Esophagus (tissue), 2 donors: Measurements from ENCODE around the gene RAP1GAP2. TPM values are rescaled to one million over a fixed set of nuclear protein-coding genes. Genes with fewer than 3 reads are reported as not detected.

Experiments used
- H3K27ac ChIP-seq, 2 donors: one replicate each; pipeline ENCODE4 v1.5.1; 2013; ENCODE audit warnings: low read depth in 2 of 2, mild to moderate bottlenecking in 2 of 2, inconsistent platforms in 1 of 2, low read length in 1 of 2, moderate library complexity in 1 of 2
- H3K27me3 ChIP-seq, 2 donors: one replicate each; pipeline ENCODE4 v1.6.1; 2013; ENCODE audit warnings: low read length in 2 of 2, control low read depth in 1 of 2, mild to moderate bottlenecking in 1 of 2; ENCODE audit not compliant: insufficient read depth in 2 of 2, control insufficient read depth in 1 of 2
- H3K36me3 ChIP-seq, 2 donors: one replicate each; pipeline ENCODE4 v1.6.1; 2013; ENCODE audit warnings: low read length in 1 of 2; ENCODE audit not compliant: control insufficient read depth in 2 of 2, insufficient read depth in 2 of 2
- H3K4me1 ChIP-seq, 2 donors: one replicate each; pipeline ENCODE4 v1.6.1; 2013; ENCODE audit warnings: low read length in 1 of 2; ENCODE audit not compliant: control insufficient read depth in 2 of 2, insufficient read depth in 2 of 2
- H3K4me3 ChIP-seq, 2 donors: one replicate each; pipeline ENCODE4 v1.5.1; 2013; ENCODE audit warnings: low read length in 2 of 2, mild to moderate bottlenecking in 2 of 2, low read depth in 1 of 2, moderate library complexity in 1 of 2
- H3K9me3 ChIP-seq, 2 donors: one replicate each; pipeline ENCODE4 v1.6.1; 2013; ENCODE audit warnings: mild to moderate bottlenecking in 2 of 2, low read depth in 1 of 2, low read length in 1 of 2, moderate library complexity in 1 of 2; ENCODE audit not compliant: control insufficient read depth in 2 of 2, insufficient read depth in 1 of 2
- WGBS, 2 donors: extraction: QIAGEN DNeasy Blood & Tissue Kit; methylation state at CpG; one replicate each; pipeline ENCODE4 v1.1.7; 2013; 5-methylcytosine and 5-hydroxymethylcytosine counted together
- polyA plus RNA-seq, 2 donors: library from polyadenylated mRNA; stranded (reverse); fragments of 200-250 nt; gene quantifications; one replicate each; pipeline ENCODE4 v1.2.3, GENCODE V29; 2013
- donor health status: healthy with polysubstance abuse.
- donor health status: Bipolar disorder and iron deficiency.

Gene RAP1GAP2
- polyA plus RNA-seq, 2 donors, result 3.6 to 5.1 TPM

DNA sequence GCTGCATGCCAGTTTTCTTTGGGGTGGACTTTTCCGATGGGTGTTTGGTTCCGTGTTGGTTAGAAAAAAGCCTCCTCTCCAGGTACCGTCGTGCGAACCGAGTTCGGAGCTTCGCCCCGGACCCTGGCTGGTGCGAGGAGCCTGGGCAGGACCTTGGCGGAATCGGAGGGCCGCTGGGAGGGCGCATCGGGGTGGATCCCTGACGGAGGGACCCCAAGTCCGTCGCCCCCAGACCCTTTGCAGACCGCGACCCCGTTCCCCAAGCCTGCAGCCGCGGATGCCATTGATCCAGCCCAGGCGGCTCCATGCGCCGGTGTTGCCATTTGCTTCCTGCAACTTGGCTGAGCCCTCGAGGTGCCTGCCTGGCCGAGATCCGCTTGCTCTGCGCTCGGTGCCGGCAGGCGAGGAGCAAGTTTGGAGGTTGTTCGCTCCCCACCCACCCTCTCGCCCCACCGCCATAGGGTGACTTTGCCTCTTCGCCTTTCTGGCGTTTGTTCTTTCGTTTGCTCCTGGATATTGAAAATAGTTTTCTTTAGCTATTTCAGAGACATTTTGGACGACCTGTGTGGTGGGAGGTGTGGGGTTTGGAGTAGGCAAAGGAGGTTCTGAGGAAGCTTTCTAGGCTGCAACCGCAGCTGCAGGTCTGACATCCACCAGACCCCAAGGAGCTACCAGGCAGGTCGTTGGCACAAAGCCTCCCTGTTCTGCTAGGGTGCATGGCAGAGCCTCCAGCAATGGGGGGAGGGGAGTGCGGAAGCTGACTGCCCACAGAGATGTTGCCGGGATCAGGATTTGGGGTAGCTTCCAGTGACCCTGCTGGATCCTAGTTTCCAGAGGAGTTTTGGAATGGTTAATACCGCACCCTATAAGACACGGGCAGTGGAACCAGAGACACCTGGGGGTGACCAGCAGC lies 58.2 kb downstream of the RAP1GAP2 start:
- WGBS, 2 donors, result 2% methylated on average over 42 to 46 of the region's 46 CpGs
- H3K9me3 ChIP-seq, result no peaks in the 10 kb centered on the region
- H3K4me1 ChIP-seq, result peaks cover 0 to 7% of the 10 kb centered on the region in 2 donors
- no peaks in the 10 kb centered on the region for H3K36me3 ChIP-seq
- H3K27ac ChIP-seq, result no peak overlapping the region
- H3K27me3 ChIP-seq, result peaks cover 0 to 4% of the 10 kb centered on the region in 2 donors
- peak overlapping the region; percentile 54 to 59 for H3K4me3 ChIP-seq

DNA sequence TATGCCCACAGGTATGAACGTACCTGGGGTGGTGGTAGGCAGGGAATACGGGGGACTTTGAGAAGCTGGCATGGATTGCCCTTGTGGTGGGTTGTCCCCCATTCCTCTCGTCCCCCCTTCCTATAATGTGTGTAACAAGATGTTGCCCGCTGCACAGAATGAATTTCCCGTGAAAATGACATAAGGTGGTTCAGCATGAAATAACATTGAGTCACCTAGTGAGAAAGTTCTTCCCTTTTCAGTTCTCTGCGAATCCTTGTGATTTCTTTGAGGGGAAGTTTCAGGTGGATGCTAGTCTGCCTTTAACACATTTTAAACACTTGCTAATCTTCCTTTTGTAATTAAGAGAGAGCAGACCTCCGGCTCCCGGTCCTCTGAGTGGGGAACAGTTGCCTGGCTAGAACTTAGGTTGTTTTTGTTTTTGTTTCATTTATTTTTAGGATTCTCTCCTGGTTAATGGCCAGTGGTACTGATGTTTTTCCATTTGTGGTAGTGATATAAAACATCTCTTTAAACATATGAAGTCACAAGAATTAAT lies 58.9 kb downstream of the RAP1GAP2 start:
- Histone ChIP-seq H3K27me3 (peaks cover 0 to 4% of the 10 kb centered on the region in 2 donors), H3K9me3 (no peaks in the 10 kb centered on the region), H3K4me1 (peaks cover 0 to 7% of the 10 kb centered on the region in 2 donors), H3K36me3 (no peaks in the 10 kb centered on the region), H3K4me3 (peak overlapping the region in 1 of 2 donors; percentile 59), H3K27ac (no peak overlapping the region)
- WGBS, 2 donors, result 34% methylated on average over 8 of the region's 8 CpGs

- 78 to 93% methylated on average over 5 of the region's 5 CpGs for WGBS, 2 donors
- Histone ChIP-seq H3K4me1 (peaks cover 0 to 7% of the 10 kb centered on the region in 2 donors), H3K4me3 (no peak overlapping the region), H3K36me3 (no peaks in the 10 kb centered on the region), H3K9me3 (no peaks in the 10 kb centered on the region), H3K27me3 (peaks cover 0 to 4% of the 10 kb centered on the region in 2 donors), H3K27ac (no peak overlapping the region)
Observed at GRCh38 chr17:2856727-2857126, 60.5 kb downstream of the RAP1GAP2 start.

DNA sequence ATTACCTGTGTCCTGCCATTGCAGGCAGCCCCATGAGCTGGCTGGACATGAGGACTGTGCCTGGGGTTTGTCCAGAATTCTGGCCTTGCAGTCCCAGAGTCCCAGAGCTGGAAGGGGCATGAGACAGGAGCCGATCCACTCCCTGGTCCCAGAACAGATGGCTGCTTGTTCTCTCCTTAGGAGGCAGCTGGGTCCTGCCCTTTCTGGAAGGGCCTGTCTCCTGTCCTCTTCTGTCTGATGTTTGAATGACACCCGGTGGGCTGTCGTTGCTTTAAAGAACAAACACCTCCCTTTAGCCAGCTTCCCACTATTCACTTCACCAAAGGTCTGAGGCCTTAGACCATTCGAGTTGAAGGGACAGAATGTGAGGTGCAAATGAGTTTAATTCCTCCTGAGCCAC lies 63.8 kb downstream of the RAP1GAP2 start:
- no peak overlapping the region for H3K4me3 ChIP-seq
- no peak overlapping the region for H3K27ac ChIP-seq
- H3K36me3 ChIP-seq, result no peaks in the 10 kb centered on the region
- no peaks in the 10 kb centered on the region for H3K4me1 ChIP-seq
- WGBS, 2 donors, result 70 to 75% methylated on average over 4 of the region's 4 CpGs
- H3K27me3 ChIP-seq, result peaks cover 0 to 2% of the 10 kb centered on the region in 2 donors
- no peaks in the 10 kb centered on the region for H3K9me3 ChIP-seq

- H3K27ac ChIP-seq, result no peak overlapping the region
- WGBS, 2 donors, result 93 to 94% methylated on average over 11 of the region's 11 CpGs
- H3K36me3 ChIP-seq, result no peaks in the 10 kb centered on the region
Observed at GRCh38 chr17:2860883-2861282, 64.6 kb downstream of the RAP1GAP2 start.

DNA sequence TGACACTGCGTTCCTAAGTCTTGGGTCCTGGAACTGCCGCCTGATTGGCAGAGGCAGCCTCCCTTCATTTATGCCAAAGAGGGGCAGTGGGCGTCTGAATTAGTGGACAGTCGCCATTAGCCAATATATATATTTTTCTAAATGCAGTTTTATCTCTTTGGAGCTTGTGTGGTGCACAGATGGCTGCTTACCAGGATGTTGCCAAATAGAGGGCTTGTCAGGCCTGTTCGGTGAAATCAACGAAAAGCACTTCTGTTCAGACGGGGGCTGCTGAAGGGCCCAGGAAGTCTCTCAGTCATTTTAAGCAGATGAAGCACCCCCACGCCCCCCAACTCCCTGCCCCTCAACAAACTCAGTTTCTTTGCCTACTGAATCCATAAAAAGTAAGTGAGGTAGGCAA lies 66.0 kb downstream of the RAP1GAP2 start:
- H3K4me3 ChIP-seq, result no peak overlapping the region
- H3K27ac ChIP-seq, result no peak overlapping the region
- WGBS, 2 donors, result 74 to 86% methylated on average over 8 of the region's 8 CpGs
- H3K4me1 ChIP-seq, result no peaks in the 10 kb centered on the region
- no peaks in the 10 kb centered on the region for H3K36me3 ChIP-seq
- H3K9me3 ChIP-seq, result no peaks in the 10 kb centered on the region
- no peaks in the 10 kb centered on the region for H3K27me3 ChIP-seq

More at GRCh38 chr17:2860883-2861282, 64.6 kb downstream of the RAP1GAP2 start:
- H3K4me1 ChIP-seq, result no peaks in the 10 kb centered on the region
- no peaks in the 10 kb centered on the region for H3K27me3 ChIP-seq
- no peaks in the 10 kb centered on the region for H3K9me3 ChIP-seq
- no peak overlapping the region for H3K4me3 ChIP-seq

DNA sequence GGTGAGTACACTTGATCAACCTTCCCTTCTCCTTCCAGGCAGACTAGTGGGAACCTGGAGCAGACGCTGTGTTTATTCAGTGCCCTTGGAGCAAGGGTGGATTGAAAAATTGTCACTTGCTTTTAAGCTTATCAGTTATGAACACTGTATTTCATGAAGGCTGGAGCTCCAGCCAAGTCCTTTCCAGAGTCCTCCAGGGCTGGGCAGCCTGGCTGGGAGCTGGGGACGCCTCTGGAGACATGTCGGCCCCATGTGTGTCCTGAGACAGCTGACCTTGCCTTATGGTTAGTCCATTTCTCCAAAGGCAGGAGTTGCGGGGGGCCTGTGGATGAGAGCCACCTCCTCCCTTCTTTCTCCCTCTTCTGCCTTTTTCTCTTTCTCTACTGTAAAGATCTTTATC lies 67.0 kb downstream of the RAP1GAP2 start:
- Histone ChIP-seq H3K36me3 (no peaks in the 10 kb centered on the region), H3K4me1 (no peaks in the 10 kb centered on the region), H3K4me3 (no peak overlapping the region), H3K27me3 (no peaks in the 10 kb centered on the region), H3K9me3 (no peaks in the 10 kb centered on the region), H3K27ac (no peak overlapping the region)
- 78 to 88% methylated on average over 4 of the region's 4 CpGs for WGBS, 2 donors

- WGBS, 2 donors, result 58 to 76% methylated on average over 3 of the region's 3 CpGs
- no peak overlapping the region for H3K27ac ChIP-seq
- H3K27me3 ChIP-seq, result no peaks in the 10 kb centered on the region
- no peak overlapping the region for H3K4me3 ChIP-seq
- no peaks in the 10 kb centered on the region for H3K9me3 ChIP-seq
- no peaks in the 10 kb centered on the region for H3K36me3 ChIP-seq
- no peaks in the 10 kb centered on the region for H3K4me1 ChIP-seq
Observed at GRCh38 chr17:2865228-2865627, 69.0 kb downstream of the RAP1GAP2 start.

GRCh38 chr17:2867441-2868424 lies 71.5 kb downstream of the RAP1GAP2 start:
- H3K27ac ChIP-seq, result no peak overlapping the region
- WGBS, 2 donors, result 74 to 78% methylated on average over 23 of the region's 23 CpGs
- H3K9me3 ChIP-seq, result no peaks in the 10 kb centered on the region
- H3K4me3 ChIP-seq, result no peak overlapping the region
- no peaks in the 10 kb centered on the region for H3K4me1 ChIP-seq
- no peaks in the 10 kb centered on the region for H3K36me3 ChIP-seq
- no peaks in the 10 kb centered on the region for H3K27me3 ChIP-seq
